Caco-2 (cell line): ENCODE measurements around the gene SFXN1. TPM values are rescaled to one million over a fixed set of nuclear protein-coding genes. Genes with fewer than 3 reads are reported as not detected.

Experiments used
- BruUV-seq: library from RNA; stranded (reverse); fragments of 400-500 nt; replicated peaks from 2 replicates; lab custom pipeline; 2021; lab: Mats Ljungman, UMichigan
- CTCF ChIA-PET: fragments of 300-600 bp; sonication (Branson Sonifier 250); formaldehyde crosslinking; loops from one replicate; lab custom pipeline; 2022; ENCODE audit warnings: antibody characterized with exemption; lab: Charles Lee
- POLR2A ChIA-PET: fragments of 300-600 bp; sonication (Branson Sonifier 250); formaldehyde crosslinking; loops from one replicate; lab custom pipeline; 2022; ENCODE audit warnings: antibody characterized with exemption; lab: Charles Lee
- DNase-seq, 2 experiments: peaks; one replicate each; pipeline versions ENCODE4 v3.0.0 to v3.0.0-alpha.2; 2020 to 2022
- H3K27me3 ChIP-seq: replicated peaks from 2 replicates; pipeline ENCODE4 v1.6.0; 2011; ENCODE audit warnings: low read length; ENCODE audit not compliant: control insufficient read depth, insufficient read depth
- H3K36me3 ChIP-seq: 2 replicates; pipeline ENCODE4 v1.5.1; 2011; ENCODE audit warnings: low read length; ENCODE audit not compliant: control insufficient read depth, insufficient read depth
- H3K4me1 ChIP-seq: fragments of 250-450 bp; sonication (Bioruptor Pico); 2 replicates; pipeline ENCODE4 v1.5.1; 2020; ENCODE audit warnings: mild to moderate bottlenecking
- H3K4me3 ChIP-seq: 2 replicates; pipeline ENCODE4 v1.5.1; 2011; ENCODE audit warnings: low read depth, mild to moderate bottlenecking, control low read depth, low read length
- H3K9me3 ChIP-seq: fragments of 250-450 bp; sonication (Bioruptor Pico); 2 replicates; pipeline ENCODE4 v1.5.1; 2020; ENCODE audit warnings: mild to moderate bottlenecking, moderate library complexity
- H3K27ac Mint-ChIP-seq: one replicate; pipeline ENCODE4 v1.8.0; 2022; ENCODE audit warnings: mixed read lengths; ENCODE audit not compliant: unreplicated experiment
- H3K27me3 Mint-ChIP-seq: one replicate; pipeline ENCODE4 v1.8.0; 2022; ENCODE audit warnings: mixed read lengths; ENCODE audit not compliant: insufficient read depth, unreplicated experiment
- H3K36me3 Mint-ChIP-seq: one replicate; pipeline ENCODE4 v1.8.0; 2022; ENCODE audit warnings: mild to moderate bottlenecking, mixed read lengths; ENCODE audit not compliant: insufficient read depth, unreplicated experiment
- H3K4me1 Mint-ChIP-seq: one replicate; pipeline ENCODE4 v1.8.0; 2022; ENCODE audit warnings: low read depth, mixed read lengths; ENCODE audit not compliant: unreplicated experiment
- H3K4me3 Mint-ChIP-seq: one replicate; pipeline ENCODE4 v1.8.0; 2022; ENCODE audit warnings: mild to moderate bottlenecking, moderate library complexity, mixed read lengths; ENCODE audit not compliant: unreplicated experiment
- H3K9me3 Mint-ChIP-seq: one replicate; pipeline ENCODE4 v1.8.0; 2022; ENCODE audit warnings: mixed read lengths; ENCODE audit not compliant: unreplicated experiment
- intact Hi-C: fragments of 100-400 bp; cut with micrococcal nuclease; formaldehyde crosslinking; loops from one replicate; pipeline ENCODE4 v1.10.0; 2022; ENCODE audit not compliant: unreplicated experiment
- total RNA-seq: library from RNA; stranded (reverse); gene quantifications from 2 replicates; pipeline ENCODE4 v1.2.3, GENCODE V29; 2022
- TF ChIP-seq, protein P1 (sequence below), 2 experiments: fragments of 200-600 bp in 1 of 2; IDR thresholded peaks; 1 replicate in 1 of 2; 2 replicates in 1 of 2; pipeline versions ENCODE4 v1.5.1 to v1.8.0; 2011 to 2022; ENCODE audit warnings: antibody characterized with exemption in 1 of 2, control low read depth in 1 of 2, inconsistent platforms in 1 of 2, low read depth in 1 of 2, low read length in 1 of 2, mild to moderate bottlenecking in 1 of 2, moderate library complexity in 1 of 2; ENCODE audit not compliant: insufficient read depth in 1 of 2, severe bottlenecking in 1 of 2, unreplicated experiment in 1 of 2

SFXN1 gene
- total RNA-seq, 1 experiment from 2014 or later, result 104 TPM

DNA sequence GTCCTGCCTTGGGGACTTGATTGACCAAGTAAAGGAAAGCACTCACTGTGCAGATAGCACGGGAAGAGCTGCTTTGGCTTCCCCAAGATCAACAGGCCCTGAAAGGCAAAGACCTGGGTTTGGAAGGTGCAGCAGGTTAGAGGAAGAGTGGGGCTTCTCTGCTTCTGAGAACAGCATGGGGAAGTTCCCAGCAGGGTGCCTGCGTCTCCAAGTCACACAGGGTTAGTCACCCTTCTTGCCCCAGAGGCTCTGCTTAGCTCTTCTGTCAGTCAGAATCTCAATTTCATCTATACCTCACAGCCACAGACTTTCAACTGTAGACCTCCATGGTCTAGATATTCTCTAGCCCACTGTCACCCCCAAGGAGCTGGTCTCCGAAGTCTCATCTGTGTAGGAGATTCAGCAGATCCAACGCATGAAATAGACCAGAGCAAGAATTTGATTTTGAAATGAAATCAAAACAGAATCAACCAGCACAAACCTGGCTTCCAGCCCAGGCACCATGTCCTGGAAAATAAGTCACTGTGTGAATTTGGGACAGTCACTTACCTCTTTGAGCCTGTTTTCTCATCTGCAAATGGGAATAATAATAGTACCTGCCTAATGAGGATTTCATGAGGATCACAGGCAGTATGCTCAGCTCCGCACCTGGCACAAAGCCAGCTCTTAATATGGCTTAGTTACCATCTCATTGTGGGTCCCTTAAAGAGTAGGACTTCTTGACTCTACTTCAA lies 64.0 kb downstream of the SFXN1 start:
- Mint-ChIP-seq H3K27me3 (no peaks in the 10 kb centered on the region), H3K4me3 (no peak overlapping the region), H3K4me1 (no peaks in the 10 kb centered on the region), H3K36me3 (no peaks in the 10 kb centered on the region), H3K9me3 (no peaks in the 10 kb centered on the region), H3K27ac (no peak overlapping the region)
- TF ChIP-seq, protein P1, sequence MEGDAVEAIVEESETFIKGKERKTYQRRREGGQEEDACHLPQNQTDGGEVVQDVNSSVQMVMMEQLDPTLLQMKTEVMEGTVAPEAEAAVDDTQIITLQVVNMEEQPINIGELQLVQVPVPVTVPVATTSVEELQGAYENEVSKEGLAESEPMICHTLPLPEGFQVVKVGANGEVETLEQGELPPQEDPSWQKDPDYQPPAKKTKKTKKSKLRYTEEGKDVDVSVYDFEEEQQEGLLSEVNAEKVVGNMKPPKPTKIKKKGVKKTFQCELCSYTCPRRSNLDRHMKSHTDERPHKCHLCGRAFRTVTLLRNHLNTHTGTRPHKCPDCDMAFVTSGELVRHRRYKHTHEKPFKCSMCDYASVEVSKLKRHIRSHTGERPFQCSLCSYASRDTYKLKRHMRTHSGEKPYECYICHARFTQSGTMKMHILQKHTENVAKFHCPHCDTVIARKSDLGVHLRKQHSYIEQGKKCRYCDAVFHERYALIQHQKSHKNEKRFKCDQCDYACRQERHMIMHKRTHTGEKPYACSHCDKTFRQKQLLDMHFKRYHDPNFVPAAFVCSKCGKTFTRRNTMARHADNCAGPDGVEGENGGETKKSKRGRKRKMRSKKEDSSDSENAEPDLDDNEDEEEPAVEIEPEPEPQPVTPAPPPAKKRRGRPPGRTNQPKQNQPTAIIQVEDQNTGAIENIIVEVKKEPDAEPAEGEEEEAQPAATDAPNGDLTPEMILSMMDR (IDR thresholded peaks at IDR 0.05; ENCODE audit: insufficient read depth in 1 of 2, low read depth in 1 of 2, low read length in 1 of 2, severe bottlenecking in 1 of 2, unreplicated experiment in 1 of 2), result no peak
- H3K9me3 ChIP-seq, result no peaks in the 10 kb centered on the region
- H3K36me3 ChIP-seq, result no peaks in the 10 kb centered on the region
- H3K4me3 ChIP-seq, result no peak overlapping the region
- intact Hi-C loops, result no loop called here
- DNase-seq, result no peak
- H3K27me3 ChIP-seq, result no peaks in the 10 kb centered on the region; the same call in 1 of the 2 replicates
- ChIA-PET CTCF (interaction anchor here (0.8 to 1.5 kb wide), 2 partner anchors 8 to 188 kb away, joined by 3 to 9 read pairs; no protein-coding TSS in a partner anchor), POLR2A (no interaction called here)
- no TSS peak for BruUV-seq
- no peaks in the 10 kb centered on the region for H3K4me1 ChIP-seq

DNA sequence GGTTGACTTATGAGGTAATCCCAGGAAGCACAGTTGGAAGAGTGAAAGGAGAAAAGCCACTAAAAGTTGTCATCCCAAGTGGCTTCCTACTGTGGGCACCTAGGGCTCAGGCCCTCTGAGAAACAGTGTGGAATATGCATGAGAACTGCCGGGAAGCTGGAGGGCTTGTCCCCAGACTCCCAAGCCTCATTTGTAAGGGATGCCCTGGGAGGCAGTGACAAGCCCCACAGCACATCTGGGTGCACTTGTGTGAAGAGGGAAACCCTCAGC lies 64.5 kb downstream of the SFXN1 start:
- BruUV-seq, result no TSS peak
- Histone ChIP-seq H3K27me3 (no peaks in the 10 kb centered on the region; the same call in 1 of the 2 replicates), H3K36me3 (no peaks in the 10 kb centered on the region), H3K4me3 (no peak overlapping the region), H3K9me3 (no peaks in the 10 kb centered on the region), H3K4me1 (no peaks in the 10 kb centered on the region)
- ChIA-PET CTCF (interaction anchor here (1.5 kb wide), 1 partner anchor 9 kb away, joined by 9 read pairs; no protein-coding TSS in a partner anchor), POLR2A (no interaction called here)
- TF ChIP-seq, protein P1 (IDR thresholded peaks at IDR 0.05; ENCODE audit: insufficient read depth in 1 of 2, low read depth in 1 of 2, low read length in 1 of 2, severe bottlenecking in 1 of 2, unreplicated experiment in 1 of 2), result no peak
- Mint-ChIP-seq H3K9me3 (no peaks in the 10 kb centered on the region), H3K36me3 (no peaks in the 10 kb centered on the region), H3K27ac (no peak overlapping the region), H3K27me3 (no peaks in the 10 kb centered on the region), H3K4me3 (no peak overlapping the region), H3K4me1 (no peaks in the 10 kb centered on the region)
- no peak for DNase-seq
- intact Hi-C loops, result no loop called here

DNA sequence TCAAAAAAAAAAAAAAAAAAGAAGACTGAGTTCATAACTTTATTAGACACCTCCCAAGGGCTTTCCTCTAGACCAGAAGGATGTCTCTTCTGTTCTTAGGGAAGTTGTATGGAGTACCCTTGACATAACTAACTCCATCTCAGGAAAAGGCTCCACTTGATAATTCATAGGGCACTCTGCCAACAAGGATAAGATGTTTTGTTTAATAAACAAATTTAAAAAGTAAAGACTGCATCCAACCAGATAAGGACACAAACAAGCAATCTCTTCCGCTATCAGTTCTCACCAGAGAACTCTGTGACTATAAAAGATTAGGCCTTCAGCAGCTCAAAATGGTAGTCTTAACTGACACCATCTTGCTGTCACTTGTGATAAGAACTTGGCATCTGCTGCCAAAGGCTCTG lies 65.8 kb downstream of the SFXN1 start:
- no peaks in the 10 kb centered on the region; the same call in 1 of the 2 replicates for H3K27me3 ChIP-seq
- POLR2A ChIA-PET, result no interaction called here
- no peaks in the 10 kb centered on the region for H3K9me3 ChIP-seq
- no TSS peak for BruUV-seq
- DNase-seq, result no peak
- H3K27me3 Mint-ChIP-seq, result peaks cover 5% of the 10 kb centered on the region
- H3K27ac Mint-ChIP-seq, result no peak overlapping the region
- no peaks in the 10 kb centered on the region for H3K9me3 Mint-ChIP-seq
- no peaks in the 10 kb centered on the region for H3K4me1 ChIP-seq
- H3K4me1 Mint-ChIP-seq, result no peaks in the 10 kb centered on the region
- no peaks in the 10 kb centered on the region for H3K36me3 Mint-ChIP-seq
- CTCF ChIA-PET, result no interaction called here
- intact Hi-C loops, result no loop called here
- no peak overlapping the region for H3K4me3 Mint-ChIP-seq
- H3K4me3 ChIP-seq, result no peak overlapping the region
- TF ChIP-seq, protein P1 (IDR thresholded peaks at IDR 0.05; ENCODE audit: insufficient read depth in 1 of 2, low read depth in 1 of 2, low read length in 1 of 2, severe bottlenecking in 1 of 2, unreplicated experiment in 1 of 2), result no peak
- H3K36me3 ChIP-seq, result no peaks in the 10 kb centered on the region
